VCaP (cell line): Measurements from ENCODE around the gene HSD17B3.

ENCODE experiments used
- H3K27ac ChIP-seq: fragments of 450-650 bp; 2 replicates; pipeline ENCODE4 v1.5.1; 2017
- TF ChIP-seq, protein P1 (sequence below): fragments of 450-650 bp; conservative IDR thresholded peaks from 2 replicates; pipeline ENCODE4 v1.5.1; 2017; ENCODE audit warnings: mild to moderate bottlenecking, moderate library complexity

Gene HSD17B3

DNA sequence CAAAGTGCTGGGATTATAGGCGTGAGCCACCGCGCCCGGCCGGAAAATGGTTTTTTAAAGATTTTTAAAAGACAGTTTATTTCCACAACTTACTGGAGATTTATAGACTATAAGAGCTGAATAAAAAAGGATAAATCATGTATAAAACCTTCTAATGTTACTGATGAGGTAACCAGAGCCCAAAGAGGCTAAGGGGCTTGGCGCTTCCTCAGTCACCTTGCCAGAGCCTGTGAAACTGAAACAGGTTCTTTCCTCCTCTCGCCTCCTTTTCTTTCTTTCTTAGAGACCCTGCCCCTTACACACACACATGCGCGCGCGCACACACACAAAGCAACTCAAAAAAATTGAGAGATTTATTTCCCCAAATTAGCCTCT lies 69.8 kb downstream of the HSD17B3 start:
- TF ChIP-seq, protein P1, sequence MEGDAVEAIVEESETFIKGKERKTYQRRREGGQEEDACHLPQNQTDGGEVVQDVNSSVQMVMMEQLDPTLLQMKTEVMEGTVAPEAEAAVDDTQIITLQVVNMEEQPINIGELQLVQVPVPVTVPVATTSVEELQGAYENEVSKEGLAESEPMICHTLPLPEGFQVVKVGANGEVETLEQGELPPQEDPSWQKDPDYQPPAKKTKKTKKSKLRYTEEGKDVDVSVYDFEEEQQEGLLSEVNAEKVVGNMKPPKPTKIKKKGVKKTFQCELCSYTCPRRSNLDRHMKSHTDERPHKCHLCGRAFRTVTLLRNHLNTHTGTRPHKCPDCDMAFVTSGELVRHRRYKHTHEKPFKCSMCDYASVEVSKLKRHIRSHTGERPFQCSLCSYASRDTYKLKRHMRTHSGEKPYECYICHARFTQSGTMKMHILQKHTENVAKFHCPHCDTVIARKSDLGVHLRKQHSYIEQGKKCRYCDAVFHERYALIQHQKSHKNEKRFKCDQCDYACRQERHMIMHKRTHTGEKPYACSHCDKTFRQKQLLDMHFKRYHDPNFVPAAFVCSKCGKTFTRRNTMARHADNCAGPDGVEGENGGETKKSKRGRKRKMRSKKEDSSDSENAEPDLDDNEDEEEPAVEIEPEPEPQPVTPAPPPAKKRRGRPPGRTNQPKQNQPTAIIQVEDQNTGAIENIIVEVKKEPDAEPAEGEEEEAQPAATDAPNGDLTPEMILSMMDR = no peak

DNA sequence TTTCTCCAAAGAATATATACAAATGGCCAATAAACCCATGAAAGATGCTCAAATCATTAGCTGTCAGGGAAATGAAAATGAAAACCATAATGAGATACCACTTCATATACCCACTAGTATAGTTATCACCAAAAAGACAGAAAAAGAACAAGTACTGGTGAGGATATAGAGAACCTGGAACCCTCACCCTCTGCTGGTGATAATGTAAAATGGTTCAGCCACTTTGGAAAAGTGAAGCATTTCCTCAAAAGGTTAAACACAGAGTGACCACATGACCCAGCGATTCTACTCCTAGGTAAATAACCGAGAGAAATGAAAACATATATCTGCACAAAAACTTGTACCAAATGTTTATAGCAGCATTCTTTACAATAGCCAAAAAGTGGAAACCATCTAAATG lies 72.0 kb downstream of the HSD17B3 start:
- H3K27ac ChIP-seq = no peak overlapping the region
- TF ChIP-seq, protein P1 = peak; percentile 5; the same call in 1 of the 2 replicates

More for the DNA sequence above, 69.8 kb downstream of the HSD17B3 start:
- no peak overlapping the region for H3K27ac ChIP-seq

DNA sequence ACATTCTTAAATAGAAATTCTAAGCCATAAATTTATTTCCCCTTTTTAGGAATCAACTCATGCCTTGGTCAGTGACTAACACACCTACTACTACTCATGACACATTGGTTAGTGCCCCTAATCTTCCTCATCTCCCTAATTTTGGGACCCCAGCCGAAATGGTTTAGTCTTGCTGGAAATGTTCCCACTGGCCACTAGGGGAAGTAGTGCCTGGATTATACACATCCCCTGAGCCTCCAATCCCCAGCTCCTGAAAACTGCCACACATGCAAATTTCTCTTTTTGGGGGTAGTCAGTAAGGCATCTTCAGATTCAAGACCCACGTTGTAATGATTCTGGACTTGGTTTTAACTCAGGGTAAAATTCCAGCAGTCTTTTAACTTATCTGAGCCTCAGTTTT lies 79.8 kb downstream of the HSD17B3 start:
- H3K27ac ChIP-seq = no peak overlapping the region
- TF ChIP-seq, protein P1 = peak; percentile 57

DNA sequence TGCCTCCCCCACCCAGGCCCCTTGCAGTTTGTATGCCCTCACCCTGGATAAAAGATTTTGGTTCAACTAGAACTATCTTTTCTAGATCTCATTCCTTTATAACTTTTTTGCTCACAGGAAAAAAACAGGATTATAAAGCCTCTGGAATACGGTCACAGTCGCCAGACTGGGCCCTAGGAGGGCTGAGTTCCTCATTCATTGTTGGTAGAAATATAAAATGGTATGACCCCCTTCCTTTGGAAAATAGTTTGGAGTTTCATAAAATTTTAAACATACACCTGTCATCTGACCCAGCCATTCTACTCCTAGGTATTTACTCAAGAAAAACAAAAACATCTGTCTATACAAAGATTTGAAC lies 82.1 kb downstream of the HSD17B3 start:
- TF ChIP-seq, protein P1 = no peak
- H3K27ac ChIP-seq = no peak overlapping the region

DNA sequence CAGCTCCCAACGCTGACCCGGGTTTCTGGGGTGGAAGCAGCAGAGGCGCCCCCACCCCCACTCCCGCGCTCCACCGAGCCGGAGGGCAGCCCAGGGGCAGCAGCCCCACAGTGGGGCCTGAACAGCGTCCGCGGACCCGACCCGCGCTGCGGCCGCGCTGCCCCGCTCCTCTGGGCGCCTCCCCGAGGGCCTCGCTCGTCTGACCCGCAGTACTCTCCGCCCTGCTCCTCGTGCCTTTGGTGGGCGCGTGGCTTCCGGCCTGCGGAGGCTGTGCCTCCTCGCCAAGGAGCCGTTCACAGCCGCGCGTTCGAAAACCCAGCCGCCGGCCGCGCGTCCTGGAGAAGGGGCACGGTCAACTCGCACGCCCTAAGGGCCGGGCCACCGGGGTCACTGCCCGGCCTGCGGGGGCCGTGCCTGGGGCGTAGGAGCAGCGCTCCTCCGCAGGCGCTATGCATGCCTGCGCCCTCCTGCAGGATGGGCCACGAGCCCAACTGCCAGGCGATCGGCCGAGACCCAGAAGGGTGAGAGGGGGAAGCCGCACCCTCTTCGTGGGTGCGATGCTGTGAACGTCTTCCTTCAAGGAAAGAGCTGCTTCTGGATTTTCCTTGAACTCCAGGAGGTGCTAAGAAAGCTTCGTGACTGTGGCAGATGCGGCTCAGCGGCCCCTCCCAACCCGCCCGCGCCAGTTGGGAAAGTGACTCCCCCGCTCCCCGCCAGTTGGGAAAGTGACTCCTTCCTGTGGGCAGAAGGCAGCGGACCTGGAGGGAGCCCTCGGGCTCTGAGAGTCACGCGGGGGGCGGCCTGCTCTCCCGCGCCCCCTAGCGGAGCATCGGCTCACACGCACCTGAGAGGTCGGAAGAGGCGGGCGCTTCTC lies 82.7 kb downstream of the HSD17B3 start:
- TF ChIP-seq, protein P1 = no peak; the same call in 1 of the 2 replicates
- peak overlapping the region; percentile 71; the same call in 1 of the 2 replicates for H3K27ac ChIP-seq

DNA sequence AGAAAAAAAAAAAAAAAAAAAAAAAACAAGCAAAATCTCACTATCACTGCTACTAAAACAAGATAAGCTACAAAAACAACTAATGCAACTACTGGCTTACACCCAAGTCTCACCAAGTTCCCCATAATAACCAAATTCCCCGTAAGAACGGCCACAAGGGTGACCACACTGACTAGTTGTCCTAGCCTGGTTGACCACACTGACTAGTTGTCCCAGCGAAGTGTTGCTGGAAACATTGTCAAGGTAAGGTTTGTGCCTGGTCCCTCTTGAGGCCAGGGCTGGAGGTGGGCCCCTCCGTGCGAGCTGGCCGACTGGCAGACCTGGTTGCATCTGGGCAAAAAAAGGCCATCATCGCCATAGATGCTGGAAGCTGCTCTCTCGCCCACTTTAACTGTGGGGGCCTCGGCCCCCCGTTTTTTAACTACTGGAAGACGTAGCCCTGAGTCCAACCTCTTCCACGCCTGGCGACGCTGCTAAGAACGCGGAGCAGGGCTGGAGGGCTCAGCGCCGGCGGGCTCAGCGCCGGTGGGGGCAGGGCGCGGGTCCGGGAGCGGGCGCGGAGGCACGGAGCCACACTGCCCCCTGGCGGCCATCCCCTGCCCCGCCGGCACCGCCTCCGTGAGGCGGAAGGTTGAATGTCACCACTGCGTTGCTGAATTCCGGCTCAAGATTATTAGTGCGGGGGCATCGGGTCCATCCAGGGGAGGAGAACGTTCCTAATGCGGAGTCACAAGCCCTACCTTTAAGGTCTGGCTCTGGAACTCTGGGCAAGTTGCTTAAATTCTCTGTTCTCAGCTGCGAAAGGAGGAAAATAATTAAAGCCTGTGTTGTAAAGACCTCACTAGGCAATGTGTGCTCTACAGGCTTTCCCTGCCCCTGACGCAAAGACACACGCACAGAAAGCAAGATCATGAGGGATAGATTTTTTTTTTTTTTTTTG lies 84.0 kb downstream of the HSD17B3 start:
- TF ChIP-seq, protein P1 = peak; percentile 96
- peak overlapping the region; percentile 71 for H3K27ac ChIP-seq

DNA sequence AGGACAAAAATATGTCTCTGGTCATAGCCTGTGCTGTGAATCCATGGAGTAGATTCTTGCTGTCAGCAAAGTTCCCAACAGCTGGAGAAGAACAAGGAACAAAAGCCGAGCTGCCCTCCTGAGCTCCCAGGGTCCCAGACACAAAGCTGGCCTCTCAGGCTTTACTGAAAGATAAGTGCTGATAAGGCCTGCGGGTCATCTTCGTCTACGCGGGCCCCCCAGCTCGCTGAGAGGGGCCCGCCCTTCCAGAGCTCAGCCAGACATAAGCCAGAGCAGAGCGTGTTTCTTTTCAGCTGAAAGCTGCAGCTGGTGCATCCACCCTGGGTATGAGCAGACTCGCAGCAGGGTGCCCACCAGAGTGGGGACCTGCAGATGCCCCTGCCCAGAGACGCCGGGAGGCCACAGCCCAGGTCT lies 84.7 kb downstream of the HSD17B3 start:
- TF ChIP-seq, protein P1 = no peak
- peak overlapping the region; percentile 71 for H3K27ac ChIP-seq
